VCaP (cell line): ENCODE data around the gene BCAR3.

ENCODE experiments used
- H3K27ac ChIP-seq: fragments of 450-650 bp; 2 replicates; pipeline ENCODE4 v1.5.1; 2017
- TF ChIP-seq, protein P1 (sequence below): fragments of 450-650 bp; conservative IDR thresholded peaks from 2 replicates; pipeline ENCODE4 v1.5.1; 2017; ENCODE audit warnings: mild to moderate bottlenecking, moderate library complexity

Gene BCAR3

GRCh38 chr1:93638981-93639380 is 42.7 kb downstream of the BCAR3 start:
- peak overlapping the region; percentile 58; the same call in 1 of the 2 replicates for H3K27ac ChIP-seq
- TF ChIP-seq, protein P1, sequence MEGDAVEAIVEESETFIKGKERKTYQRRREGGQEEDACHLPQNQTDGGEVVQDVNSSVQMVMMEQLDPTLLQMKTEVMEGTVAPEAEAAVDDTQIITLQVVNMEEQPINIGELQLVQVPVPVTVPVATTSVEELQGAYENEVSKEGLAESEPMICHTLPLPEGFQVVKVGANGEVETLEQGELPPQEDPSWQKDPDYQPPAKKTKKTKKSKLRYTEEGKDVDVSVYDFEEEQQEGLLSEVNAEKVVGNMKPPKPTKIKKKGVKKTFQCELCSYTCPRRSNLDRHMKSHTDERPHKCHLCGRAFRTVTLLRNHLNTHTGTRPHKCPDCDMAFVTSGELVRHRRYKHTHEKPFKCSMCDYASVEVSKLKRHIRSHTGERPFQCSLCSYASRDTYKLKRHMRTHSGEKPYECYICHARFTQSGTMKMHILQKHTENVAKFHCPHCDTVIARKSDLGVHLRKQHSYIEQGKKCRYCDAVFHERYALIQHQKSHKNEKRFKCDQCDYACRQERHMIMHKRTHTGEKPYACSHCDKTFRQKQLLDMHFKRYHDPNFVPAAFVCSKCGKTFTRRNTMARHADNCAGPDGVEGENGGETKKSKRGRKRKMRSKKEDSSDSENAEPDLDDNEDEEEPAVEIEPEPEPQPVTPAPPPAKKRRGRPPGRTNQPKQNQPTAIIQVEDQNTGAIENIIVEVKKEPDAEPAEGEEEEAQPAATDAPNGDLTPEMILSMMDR, result no peak

DNA sequence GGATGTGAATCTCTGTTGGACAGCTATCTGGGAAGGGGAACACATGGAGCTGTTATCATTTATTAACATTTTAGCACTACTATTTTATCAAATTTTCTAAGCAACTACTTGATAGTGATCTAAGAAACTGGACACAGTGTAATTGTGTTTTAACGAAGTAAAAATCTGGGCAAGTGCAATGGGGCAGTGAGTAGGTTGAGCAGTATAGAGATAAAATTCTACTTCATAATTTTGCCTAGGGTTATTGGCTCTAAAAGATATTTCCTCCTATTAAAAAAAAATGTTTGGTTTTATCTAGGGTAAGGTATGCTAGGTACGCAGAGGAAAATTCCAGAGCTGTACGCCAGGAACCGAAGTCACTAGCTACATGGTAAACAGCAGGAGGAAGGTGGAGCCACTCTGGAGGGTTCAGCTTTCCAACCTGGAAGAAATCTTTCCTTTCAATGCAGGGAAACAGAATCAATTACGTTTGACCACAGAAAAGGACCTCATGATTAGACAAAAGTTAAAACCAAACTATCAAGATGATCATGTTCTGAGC is 43.3 kb downstream of the BCAR3 start:
- TF ChIP-seq, protein P1, result no peak
- peak overlapping the region; percentile 58; the same call in 1 of the 2 replicates for H3K27ac ChIP-seq

DNA sequence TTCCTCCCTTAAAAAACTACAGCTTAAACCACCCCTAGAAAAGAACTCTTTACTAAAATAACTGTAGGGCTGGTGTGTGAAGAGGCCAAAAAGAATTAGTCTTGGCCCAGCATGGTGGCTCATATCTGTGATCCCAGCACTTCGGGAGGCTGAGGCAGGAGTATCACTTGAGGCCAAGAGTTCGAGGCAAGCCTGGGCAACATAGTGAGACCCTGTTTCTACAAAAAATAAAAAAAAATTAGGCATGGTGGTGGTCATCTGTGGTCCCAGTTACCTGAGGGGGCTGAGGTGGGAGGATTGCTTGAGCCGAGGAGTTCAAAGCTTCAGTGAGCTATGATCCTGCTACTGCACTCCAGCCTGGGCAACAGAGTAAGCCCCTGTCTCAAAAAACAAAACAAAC is 44.9 kb downstream of the BCAR3 start:
- H3K27ac ChIP-seq, result peak overlapping the region; percentile 14; the same call in 1 of the 2 replicates

GRCh38 chr1:93635614-93636543 is 45.8 kb downstream of the BCAR3 start:
- TF ChIP-seq, protein P1, result no peak
- peak overlapping the region; percentile 14; the same call in 1 of the 2 replicates for H3K27ac ChIP-seq

More for the DNA sequence above, 44.9 kb downstream of the BCAR3 start:
- TF ChIP-seq, protein P1, result no peak

GRCh38 chr1:93633313-93633712 is 48.3 kb downstream of the BCAR3 start:
- no peak overlapping the region for H3K27ac ChIP-seq
- TF ChIP-seq, protein P1, result no peak

DNA sequence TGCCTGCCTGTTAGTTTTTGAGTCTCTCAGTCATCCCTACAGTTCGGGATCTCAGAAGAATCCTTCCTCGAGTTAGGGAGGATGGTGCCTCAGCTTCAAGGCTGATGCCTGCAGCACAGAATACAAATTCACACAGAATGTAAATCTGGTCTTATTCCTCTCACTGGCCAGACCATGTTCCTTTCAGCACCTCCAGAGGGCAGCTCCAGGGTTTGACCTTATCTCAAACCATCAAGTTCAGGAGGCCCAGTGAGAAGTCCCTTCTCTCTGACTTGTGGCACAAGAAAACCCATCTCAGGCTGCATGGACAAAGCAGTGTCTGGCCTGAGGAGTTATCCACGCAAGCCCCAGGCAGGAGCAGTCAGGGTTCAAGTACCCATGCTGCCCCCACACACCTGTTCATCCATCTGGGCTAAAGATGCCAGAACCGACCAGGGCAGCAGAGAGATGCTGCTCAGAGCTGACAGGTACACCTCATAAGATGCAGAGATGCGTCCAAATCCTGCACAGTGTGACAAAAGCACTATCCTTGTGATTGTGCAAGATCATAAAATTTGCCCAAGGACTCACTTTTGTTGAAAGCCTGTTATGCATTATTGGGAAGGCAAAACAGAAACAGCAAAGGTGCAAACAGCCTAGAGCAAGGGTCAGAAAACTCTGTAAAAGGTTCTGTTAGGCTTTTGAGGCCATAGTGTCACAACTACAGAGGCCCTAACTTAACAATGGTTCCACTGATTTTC is 49.8 kb downstream of the BCAR3 start:
- TF ChIP-seq, protein P1, result no peak; the same call in 1 of the 2 replicates
- H3K27ac ChIP-seq, result no peak overlapping the region

DNA sequence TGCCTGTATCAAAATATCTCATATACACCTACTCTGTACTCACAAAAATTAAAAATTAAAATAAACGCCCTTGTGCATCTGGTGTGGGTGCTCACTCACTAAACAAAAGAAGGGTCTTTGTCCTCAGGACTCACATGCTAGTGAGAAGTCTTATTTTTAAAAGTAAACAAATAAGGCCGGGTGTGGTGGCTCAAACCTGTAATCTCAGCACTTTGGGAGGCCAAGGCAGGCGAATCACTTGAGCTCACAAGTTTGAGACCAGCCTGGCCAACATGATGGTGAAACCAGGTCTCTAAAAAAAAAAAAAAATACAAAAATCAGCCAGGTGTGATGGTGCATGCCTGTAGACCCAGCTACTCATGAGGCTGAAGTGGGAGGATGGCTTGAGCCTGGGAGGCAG is 51.5 kb downstream of the BCAR3 start:
- TF ChIP-seq, protein P1, result no peak
- peak overlapping the region; percentile 57 for H3K27ac ChIP-seq
